ENCODE results near the gene CRKL.

Gene CRKL

DNA sequence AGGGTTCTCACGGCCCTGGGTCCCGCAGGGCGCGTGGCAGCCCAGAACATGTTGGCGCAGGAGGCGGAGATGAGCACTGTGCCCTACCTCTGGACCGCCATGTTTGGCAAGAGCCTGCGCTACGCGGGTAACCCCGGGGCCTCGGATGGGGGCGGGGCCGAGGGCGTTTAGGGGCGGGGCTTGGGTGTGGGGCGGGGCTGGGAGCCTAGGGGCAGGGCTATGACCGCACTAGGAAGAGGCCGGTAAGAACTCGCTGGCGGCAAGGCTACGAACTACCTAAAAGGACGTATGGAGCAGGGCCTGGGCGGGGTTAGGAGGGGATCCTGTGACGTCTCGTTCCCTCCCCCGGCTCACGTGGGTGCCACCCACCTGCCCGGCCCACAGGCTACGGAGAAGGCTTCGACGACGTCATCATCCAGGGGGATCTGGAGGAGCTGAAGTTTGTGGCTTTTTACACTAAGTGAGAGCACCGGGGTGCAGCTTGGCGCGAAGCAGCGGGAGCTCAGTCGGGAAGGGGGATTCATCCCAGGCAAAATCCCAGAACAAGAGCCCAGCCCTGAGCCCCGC is 62.1 kb downstream of the CRKL start:
- Histone ChIP-seq H3K4me3 (ENCODE audit: low read depth, low read length) (no peak overlapping the region), H3K27me3 (ENCODE audit: control insufficient read depth, insufficient read depth, low read length) (no peaks in the 10 kb centered on the region), H2AFZ (no peak overlapping the region), H3K36me3 (ENCODE audit: control insufficient read depth, insufficient read depth, low read length) (no peaks in the 10 kb centered on the region), H3K79me2 (peaks cover 4% of the 10 kb centered on the region), H3K4me1 (peaks cover 6% of the 10 kb centered on the region), H3K4me2 (ENCODE audit: low read length) (no peak overlapping the region), H3K9me3 (ENCODE audit: control insufficient read depth, low read length) (no peaks in the 10 kb centered on the region), H3K9ac (no peak overlapping the region), H3K27ac (no peak overlapping the region)
- TF ChIP-seq, protein P1, sequence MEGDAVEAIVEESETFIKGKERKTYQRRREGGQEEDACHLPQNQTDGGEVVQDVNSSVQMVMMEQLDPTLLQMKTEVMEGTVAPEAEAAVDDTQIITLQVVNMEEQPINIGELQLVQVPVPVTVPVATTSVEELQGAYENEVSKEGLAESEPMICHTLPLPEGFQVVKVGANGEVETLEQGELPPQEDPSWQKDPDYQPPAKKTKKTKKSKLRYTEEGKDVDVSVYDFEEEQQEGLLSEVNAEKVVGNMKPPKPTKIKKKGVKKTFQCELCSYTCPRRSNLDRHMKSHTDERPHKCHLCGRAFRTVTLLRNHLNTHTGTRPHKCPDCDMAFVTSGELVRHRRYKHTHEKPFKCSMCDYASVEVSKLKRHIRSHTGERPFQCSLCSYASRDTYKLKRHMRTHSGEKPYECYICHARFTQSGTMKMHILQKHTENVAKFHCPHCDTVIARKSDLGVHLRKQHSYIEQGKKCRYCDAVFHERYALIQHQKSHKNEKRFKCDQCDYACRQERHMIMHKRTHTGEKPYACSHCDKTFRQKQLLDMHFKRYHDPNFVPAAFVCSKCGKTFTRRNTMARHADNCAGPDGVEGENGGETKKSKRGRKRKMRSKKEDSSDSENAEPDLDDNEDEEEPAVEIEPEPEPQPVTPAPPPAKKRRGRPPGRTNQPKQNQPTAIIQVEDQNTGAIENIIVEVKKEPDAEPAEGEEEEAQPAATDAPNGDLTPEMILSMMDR (IDR thresholded peaks at IDR 0.05) = no peak

DNA sequence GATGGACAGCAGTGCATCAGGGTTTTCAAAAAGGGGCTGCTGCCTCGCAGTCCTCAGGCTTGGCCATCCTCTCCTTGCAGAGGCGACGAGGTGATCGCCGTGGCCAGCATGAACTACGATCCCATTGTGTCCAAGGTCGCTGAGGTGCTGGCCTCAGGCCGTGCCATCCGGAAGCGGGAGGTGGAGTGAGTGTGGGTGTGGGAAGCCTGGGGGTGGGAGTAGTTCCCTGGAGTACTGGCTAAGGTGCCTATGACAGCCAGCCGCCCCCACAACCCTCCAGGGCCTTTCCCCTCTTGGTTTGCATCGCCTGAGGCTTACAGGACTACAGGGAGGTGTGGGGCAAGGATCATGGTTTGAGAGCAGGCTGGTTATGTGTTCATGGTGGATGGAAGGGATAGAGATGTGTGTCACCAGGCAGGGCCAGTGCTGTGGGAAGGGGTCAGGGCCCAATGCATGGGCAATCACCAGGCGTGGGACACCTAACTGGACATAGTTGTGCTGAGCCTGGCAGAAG is 62.8 kb downstream of the CRKL start:
- no peak overlapping the region for H3K9ac ChIP-seq
- H3K4me1 ChIP-seq = peaks cover 6% of the 10 kb centered on the region
- no peaks in the 10 kb centered on the region for H3K27me3 ChIP-seq (ENCODE audit: control insufficient read depth, insufficient read depth, low read length)
- no peak overlapping the region for H2AFZ ChIP-seq
- peaks cover 4% of the 10 kb centered on the region for H3K79me2 ChIP-seq
- H3K27ac ChIP-seq = no peak overlapping the region
- no peaks in the 10 kb centered on the region for H3K9me3 ChIP-seq (ENCODE audit: control insufficient read depth, low read length)
- H3K4me3 ChIP-seq (ENCODE audit: low read depth, low read length) = no peak overlapping the region
- no peaks in the 10 kb centered on the region for H3K36me3 ChIP-seq (ENCODE audit: control insufficient read depth, insufficient read depth, low read length)
- peak overlapping the region; percentile 9 for H3K4me2 ChIP-seq (ENCODE audit: low read length)
- TF ChIP-seq, protein P1 (IDR thresholded peaks at IDR 0.05) = no peak

GRCh38 chr22:20980523-20980922 is 63.3 kb downstream of the CRKL start:
- Histone ChIP-seq H3K4me2 (ENCODE audit: low read length) (no peak overlapping the region), H3K27ac (no peak overlapping the region), H3K4me3 (ENCODE audit: low read depth, low read length) (no peak overlapping the region), H3K27me3 (ENCODE audit: control insufficient read depth, insufficient read depth, low read length) (no peaks in the 10 kb centered on the region), H3K9me3 (ENCODE audit: control insufficient read depth, low read length) (no peaks in the 10 kb centered on the region), H3K9ac (no peak overlapping the region), H3K4me1 (peaks cover 6% of the 10 kb centered on the region), H3K36me3 (ENCODE audit: control insufficient read depth, insufficient read depth, low read length) (no peaks in the 10 kb centered on the region), H3K79me2 (peaks cover 4% of the 10 kb centered on the region), H2AFZ (no peak overlapping the region)
- TF ChIP-seq, protein P1 (IDR thresholded peaks at IDR 0.05) = no peak

DNA sequence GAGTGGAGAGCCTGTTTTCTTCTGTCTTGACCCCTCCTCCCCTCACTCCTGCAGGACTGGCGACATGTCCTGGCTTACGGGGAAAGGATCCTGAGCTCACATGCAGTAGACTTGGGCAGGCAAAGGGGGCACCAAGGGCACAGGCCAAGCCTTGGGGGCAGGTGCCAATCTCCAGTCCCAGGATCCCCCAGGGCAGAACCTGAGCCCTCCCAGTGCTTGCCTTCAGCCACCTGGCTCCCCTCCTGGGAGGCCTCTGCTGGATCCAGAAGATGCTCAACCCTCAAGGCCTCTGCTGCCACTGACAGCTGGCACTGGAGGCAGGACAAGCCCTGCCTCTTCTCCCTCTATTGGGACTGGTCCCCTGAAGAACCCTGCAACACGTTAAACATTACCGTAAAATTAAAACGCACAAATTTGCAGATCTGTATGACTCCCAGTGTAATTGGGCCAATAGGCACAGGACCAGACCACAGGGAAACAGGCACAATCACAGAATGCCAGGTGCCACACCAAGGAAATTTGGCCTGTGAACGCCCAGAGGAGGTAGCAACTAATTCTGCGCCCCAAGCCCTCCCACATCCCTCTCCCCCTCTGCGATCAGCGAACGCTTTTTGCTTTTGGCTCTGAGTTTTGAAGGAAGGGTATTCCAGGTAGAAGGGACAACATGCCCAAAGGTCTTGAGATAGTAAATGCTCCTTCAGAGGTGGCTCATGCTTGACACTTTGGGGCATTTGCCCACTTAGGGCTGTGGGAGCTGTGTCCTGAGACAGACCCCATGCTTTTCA is 63.9 kb downstream of the CRKL start:
- Histone ChIP-seq H3K27me3 (ENCODE audit: control insufficient read depth, insufficient read depth, low read length) (no peaks in the 10 kb centered on the region), H3K27ac (peak overlapping the region; percentile 65), H3K36me3 (ENCODE audit: control insufficient read depth, insufficient read depth, low read length) (no peaks in the 10 kb centered on the region), H3K4me1 (peaks cover 6% of the 10 kb centered on the region), H3K4me3 (ENCODE audit: low read depth, low read length) (peak overlapping the region; percentile 95), H3K9ac (no peak overlapping the region), H2AFZ (peak overlapping the region; percentile 82), H3K9me3 (ENCODE audit: control insufficient read depth, low read length) (no peaks in the 10 kb centered on the region), H3K4me2 (ENCODE audit: low read length) (peak overlapping the region; percentile 100), H3K79me2 (peaks cover 4% of the 10 kb centered on the region)
- TF ChIP-seq, protein P1 (IDR thresholded peaks at IDR 0.05) = no peak

Data from parathyroid adenoma (tissue), 2 donors.